Kidney (tissue), 14 donors: ENCODE measurements around the gene HLA-DQB1. TPM values are rescaled to one million over a fixed set of nuclear protein-coding genes. Genes with fewer than 3 reads are reported as not detected.
A peak's percentile ranks its signal among the peaks of the same experiment; 100 is the strongest.

Experiments used
- DNase-seq, 5 donors: peaks; one replicate each; pipeline ENCODE4 v3.0.0-alpha.2; 2013 to 2020
- FAIRE-seq: peaks from 2 replicates; lab custom pipeline; 2012; peaks lifted over from hg19 to GRCh38; lab: Jason Lieb, UNC
- H3K27ac ChIP-seq, 2 donors: one replicate each; pipeline ENCODE4 v1.7.0; 2013; ENCODE audit warnings: low read depth in 2 of 2, low read length in 2 of 2, inconsistent platforms in 1 of 2
- H3K27me3 ChIP-seq: one replicate; pipeline ENCODE4 v1.7.1; 2013; ENCODE audit warnings: low read length, inconsistent platforms; ENCODE audit not compliant: control insufficient read depth, insufficient read depth
- H3K36me3 ChIP-seq, 3 donors: one replicate each; pipeline versions ENCODE4 v1.7.0 to v1.7.1; 2013; ENCODE audit warnings: low read length in 3 of 3, control low read depth in 1 of 3, inconsistent platforms in 1 of 3; ENCODE audit not compliant: insufficient read depth in 3 of 3, control insufficient read depth in 2 of 3
- H3K4me1 ChIP-seq, 3 donors: one replicate each; pipeline versions ENCODE4 v1.7.0 to v1.7.1; 2013; ENCODE audit warnings: low read length in 3 of 3, inconsistent platforms in 1 of 3, low read depth in 1 of 3; ENCODE audit not compliant: control insufficient read depth in 2 of 3, insufficient read depth in 2 of 3
- H3K4me3 ChIP-seq, 3 donors: one replicate each; pipeline versions ENCODE4 v1.7.0 to v1.8.1; 2013; ENCODE audit warnings: low read length in 3 of 3, control low read depth in 1 of 3, inconsistent platforms in 1 of 3
- H3K9ac ChIP-seq, 3 donors: one replicate each; pipeline versions ENCODE4 v1.7.0 to v1.7.1; 2013; ENCODE audit warnings: low read length in 3 of 3, control low read depth in 1 of 3, inconsistent platforms in 1 of 3
- H3K9me3 ChIP-seq, 3 donors: one replicate each; pipeline versions ENCODE4 v1.7.0 to v1.7.1; 2013; ENCODE audit warnings: low read length in 3 of 3, control low read depth in 1 of 3, inconsistent platforms in 1 of 3; ENCODE audit not compliant: control insufficient read depth in 2 of 3, insufficient read depth in 1 of 3
- intact Hi-C: fragments of 100-400 bp; cut with DNase I; formaldehyde crosslinking; loops from one replicate; pipeline ENCODE4 v1.11.1; 2022
- polyA plus RNA-seq: library from polyadenylated mRNA; stranded (reverse); fragments of 350-450 nt; fragmentation: Illumina TruSeq; extraction: RNeasy Lipid Tissue Mini Kit (QIAGEN cat#74804); gene quantifications from one replicate; pipeline ENCODE4 v1.2.3, GENCODE V29; 2014; ENCODE audit warnings: low read depth, low replicate concordance; ENCODE audit not compliant: insufficient read depth
- total RNA-seq: library from RNA; stranded (reverse); fragmentation: NEBNext Ultra II Directional; extraction: Animal tissue kit (Norgen Biotek cat#: 25700); gene quantifications from one replicate; pipeline ENCODE4 v1.2.1, GENCODE V29; 2021
- TF ChIP-seq, protein P1 (sequence below): IDR thresholded peaks from 3 replicates; pipeline ENCODE4 v1.5.1; 2012; ENCODE audit warnings: mild to moderate bottlenecking, moderate library complexity, borderline replicate concordance; ENCODE audit not compliant: insufficient read depth; ENCODE audit errors: extremely low read depth
- donor health status: control.
- donor health status: control.
- donor health status: control.
- donor health status: control.
- donor health status: control.
- donor health status: DM: yes; HTN: yes; CAD: no.
- donor health status: Normal renal cell carcinoma (clear cell type).

Gene HLA-DQB1
- total and polyA plus RNA-seq, 2 donors from 2014 or later = 13.8 to 48.0 TPM

DNA sequence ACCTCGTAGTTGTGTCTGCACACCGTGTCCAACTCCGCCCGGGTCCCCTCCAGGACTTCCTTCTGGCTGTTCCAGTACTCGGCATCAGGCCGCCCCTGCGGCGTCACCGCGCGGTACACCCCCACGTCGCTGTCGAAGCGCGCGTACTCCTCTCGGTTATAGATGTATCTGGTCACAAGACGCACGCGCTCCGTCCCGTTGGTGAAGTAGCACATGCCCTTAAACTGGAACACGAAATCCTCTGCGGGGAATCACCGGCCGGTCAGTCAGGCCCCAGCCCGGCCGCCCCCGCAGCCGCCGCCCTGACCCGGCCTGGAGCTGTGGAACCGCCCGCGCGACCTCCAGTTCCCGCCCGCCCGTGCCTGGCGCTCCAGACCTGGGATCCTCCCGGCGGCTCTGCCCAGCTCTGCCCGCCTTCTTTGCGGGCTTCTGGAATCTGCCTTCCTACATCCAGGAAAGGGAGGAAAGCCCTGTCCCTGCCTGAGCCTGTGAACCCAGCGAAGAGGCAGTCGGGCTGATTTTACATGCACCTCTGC, 1.6 kb downstream of the HLA-DQB1 start:
- Histone ChIP-seq H3K4me3 (peak overlapping the region in 1 of 3 donors; percentile 51), H3K27ac (no peak overlapping the region), H3K9ac (no peak overlapping the region), H3K4me1 (no peaks in the 10 kb centered on the region), H3K36me3 (no peaks in the 10 kb centered on the region), H3K9me3 (no peaks in the 10 kb centered on the region), H3K27me3 (no peaks in the 10 kb centered on the region)
- FAIRE-seq (no peak), DNase-seq (peak in 4 of 5 donors; percentile 42 to 72 (median 62))
- intact Hi-C loops = no loop called here
- TF ChIP-seq, protein P1, sequence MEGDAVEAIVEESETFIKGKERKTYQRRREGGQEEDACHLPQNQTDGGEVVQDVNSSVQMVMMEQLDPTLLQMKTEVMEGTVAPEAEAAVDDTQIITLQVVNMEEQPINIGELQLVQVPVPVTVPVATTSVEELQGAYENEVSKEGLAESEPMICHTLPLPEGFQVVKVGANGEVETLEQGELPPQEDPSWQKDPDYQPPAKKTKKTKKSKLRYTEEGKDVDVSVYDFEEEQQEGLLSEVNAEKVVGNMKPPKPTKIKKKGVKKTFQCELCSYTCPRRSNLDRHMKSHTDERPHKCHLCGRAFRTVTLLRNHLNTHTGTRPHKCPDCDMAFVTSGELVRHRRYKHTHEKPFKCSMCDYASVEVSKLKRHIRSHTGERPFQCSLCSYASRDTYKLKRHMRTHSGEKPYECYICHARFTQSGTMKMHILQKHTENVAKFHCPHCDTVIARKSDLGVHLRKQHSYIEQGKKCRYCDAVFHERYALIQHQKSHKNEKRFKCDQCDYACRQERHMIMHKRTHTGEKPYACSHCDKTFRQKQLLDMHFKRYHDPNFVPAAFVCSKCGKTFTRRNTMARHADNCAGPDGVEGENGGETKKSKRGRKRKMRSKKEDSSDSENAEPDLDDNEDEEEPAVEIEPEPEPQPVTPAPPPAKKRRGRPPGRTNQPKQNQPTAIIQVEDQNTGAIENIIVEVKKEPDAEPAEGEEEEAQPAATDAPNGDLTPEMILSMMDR = no peak

- Histone ChIP-seq H3K9ac (no peak overlapping the region), H3K9me3 (no peaks in the 10 kb centered on the region), H3K4me1 (no peaks in the 10 kb centered on the region), H3K36me3 (no peaks in the 10 kb centered on the region), H3K4me3 (no peak overlapping the region), H3K27me3 (no peaks in the 10 kb centered on the region), H3K27ac (no peak overlapping the region)
- DNase-seq (no peak), FAIRE-seq (no peak)
- TF ChIP-seq, protein P1 = no peak
- intact Hi-C loops = no loop called here
Observed at GRCh38 chr6:32664354-32664753, 2.1 kb downstream of the HLA-DQB1 start.

GRCh38 chr6:32662836-32663235, 3.6 kb downstream of the HLA-DQB1 start:
- intact Hi-C loops = no loop called here
- Histone ChIP-seq H3K36me3 (no peaks in the 10 kb centered on the region), H3K9me3 (no peaks in the 10 kb centered on the region), H3K27me3 (no peaks in the 10 kb centered on the region), H3K4me3 (no peak overlapping the region), H3K9ac (no peak overlapping the region), H3K27ac (no peak overlapping the region), H3K4me1 (no peaks in the 10 kb centered on the region)
- TF ChIP-seq, protein P1 = no peak
- DNase-seq (no peak), FAIRE-seq (no peak)

- H3K4me3 ChIP-seq = no peak overlapping the region
- TF ChIP-seq, protein P1 = no peak
- DNase-seq (no peak), FAIRE-seq (no peak)
- no peaks in the 10 kb centered on the region for H3K36me3 ChIP-seq
- H3K27ac ChIP-seq = no peak overlapping the region
- H3K27me3 ChIP-seq = no peaks in the 10 kb centered on the region
- intact Hi-C loops = no loop called here
- no peak overlapping the region for H3K9ac ChIP-seq
- no peaks in the 10 kb centered on the region for H3K9me3 ChIP-seq
- no peaks in the 10 kb centered on the region for H3K4me1 ChIP-seq
Observed at GRCh38 chr6:32662099-32662498, 4.4 kb downstream of the HLA-DQB1 start.
